Measurements from ENCODE around the gene RNF5.
"Not testable (repeated sequence)": the region's sequence is repeated elsewhere in the genome, so short reads cannot be mapped to it uniquely, and the experiment has no call there.

Gene RNF5

DNA sequence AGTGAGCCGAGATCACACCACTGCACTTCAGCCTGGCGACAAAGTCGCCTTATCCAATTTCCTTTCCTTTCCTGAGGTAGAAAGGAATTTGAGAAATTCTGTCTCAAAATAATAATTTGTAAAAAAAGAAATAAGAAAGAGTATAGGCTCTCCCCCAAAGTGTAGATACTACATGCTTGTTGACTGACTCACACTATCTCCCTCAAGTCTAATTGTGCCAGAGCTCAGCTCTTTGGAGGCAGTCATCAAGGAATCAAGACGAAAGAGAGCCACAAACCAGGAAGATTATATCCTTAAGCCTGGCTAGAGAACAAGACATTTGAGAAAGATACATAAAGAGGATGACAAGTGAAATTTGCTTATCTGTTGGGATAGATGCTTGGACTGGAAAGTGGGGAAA, 44.4 kb upstream of the RNF5 start:
- H3K4me1 ChIP-seq (ENCODE audit: control insufficient read depth in 1 of 2, insufficient read depth in 1 of 2, low read depth in 1 of 2, low read length in 1 of 2), result peaks cover 11 to 19% of the 10 kb centered on the region in 2 experiments
- no peak for TF ChIP-seq CTCF (IDR thresholded peaks at IDR 0.05)

GRCh38 chr6:32137454-32137853, 40.8 kb upstream of the RNF5 start:
- Histone ChIP-seq H3K9me3 (no peaks in the 10 kb centered on the region), H3K4me1 (ENCODE audit: control insufficient read depth in 1 of 2, insufficient read depth in 1 of 2, low read depth in 1 of 2, low read length in 1 of 2) (no peaks in the 10 kb centered on the region), H3K36me3 (no peaks in the 10 kb centered on the region), H3K27me3 (peaks cover 40% of the 10 kb centered on the region), H3K27ac (no peak overlapping the region), H3K4me3 (ENCODE audit: low read depth in 1 of 2, low read length in 1 of 2) (no peak overlapping the region)
- TF ChIP-seq CTCF (IDR thresholded peaks at IDR 0.05), result no peak

More for the DNA sequence above, 44.4 kb upstream of the RNF5 start:
- H3K36me3 ChIP-seq, result no peaks in the 10 kb centered on the region
- no peak overlapping the region for H3K4me3 ChIP-seq (ENCODE audit: low read depth in 1 of 2, low read length in 1 of 2)
- no peaks in the 10 kb centered on the region for H3K9me3 ChIP-seq
- H3K27me3 ChIP-seq, result peaks cover 48% of the 10 kb centered on the region
- H3K27ac ChIP-seq, result no peak overlapping the region

- no peak for TF ChIP-seq CTCF (IDR thresholded peaks at IDR 0.05)
- H3K27ac ChIP-seq, result no peak overlapping the region
- H3K27me3 ChIP-seq, result peaks cover 19% of the 10 kb centered on the region
- H3K4me3 ChIP-seq (ENCODE audit: low read depth in 1 of 2, low read length in 1 of 2), result no peak overlapping the region
- no peaks in the 10 kb centered on the region for H3K36me3 ChIP-seq
- H3K9me3 ChIP-seq, result no peaks in the 10 kb centered on the region
- no peaks in the 10 kb centered on the region for H3K4me1 ChIP-seq (ENCODE audit: control insufficient read depth in 1 of 2, insufficient read depth in 1 of 2, low read depth in 1 of 2, low read length in 1 of 2)
These were observed 38.6 kb upstream of the RNF5 start for GRCh38 chr6:32139590-32139989.

- Histone ChIP-seq H3K27ac (no peak overlapping the region), H3K27me3 (peaks cover 10% of the 10 kb centered on the region)
- TF ChIP-seq CTCF (IDR thresholded peaks at IDR 0.05), result no peak
These were observed 37.7 kb upstream of the RNF5 start for GRCh38 chr6:32140420-32141046.

DNA sequence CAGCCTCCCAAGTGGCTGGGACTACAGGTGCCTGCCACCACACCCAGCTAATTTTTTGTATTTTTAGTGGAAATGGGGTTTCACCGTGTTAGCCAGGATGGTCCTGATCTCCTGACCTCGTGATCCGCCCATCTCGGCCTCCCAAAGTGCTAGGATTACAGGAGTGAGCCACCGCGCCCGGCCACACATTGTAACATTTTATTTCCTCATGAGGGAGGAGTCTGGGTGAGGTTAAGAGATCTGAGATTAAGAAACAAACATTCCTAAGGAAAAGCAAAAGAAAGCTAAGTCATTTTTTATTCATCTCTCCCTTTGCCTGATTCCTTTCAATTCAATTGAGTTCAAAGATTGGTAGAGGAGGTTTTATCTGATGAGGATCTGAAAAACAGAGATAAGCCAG, 34.0 kb upstream of the RNF5 start:
- H3K36me3 ChIP-seq; H3K4me3 ChIP-seq (ENCODE audit: low read depth in 1 of 2, low read length in 1 of 2); H3K9me3 ChIP-seq; H3K4me1 ChIP-seq (ENCODE audit: control insufficient read depth in 1 of 2, insufficient read depth in 1 of 2, low read depth in 1 of 2, low read length in 1 of 2); H3K27ac ChIP-seq: not testable (repeated sequence)
- peaks cover 35% of the 10 kb centered on the region for H3K27me3 ChIP-seq

More at GRCh38 chr6:32140420-32141046, 37.7 kb upstream of the RNF5 start:
- Histone ChIP-seq H3K36me3 (no peaks in the 10 kb centered on the region), H3K4me3 (ENCODE audit: low read depth in 1 of 2, low read length in 1 of 2) (no peak overlapping the region), H3K4me1 (ENCODE audit: control insufficient read depth in 1 of 2, insufficient read depth in 1 of 2, low read depth in 1 of 2, low read length in 1 of 2) (no peaks in the 10 kb centered on the region), H3K9me3 (no peaks in the 10 kb centered on the region)

DNA sequence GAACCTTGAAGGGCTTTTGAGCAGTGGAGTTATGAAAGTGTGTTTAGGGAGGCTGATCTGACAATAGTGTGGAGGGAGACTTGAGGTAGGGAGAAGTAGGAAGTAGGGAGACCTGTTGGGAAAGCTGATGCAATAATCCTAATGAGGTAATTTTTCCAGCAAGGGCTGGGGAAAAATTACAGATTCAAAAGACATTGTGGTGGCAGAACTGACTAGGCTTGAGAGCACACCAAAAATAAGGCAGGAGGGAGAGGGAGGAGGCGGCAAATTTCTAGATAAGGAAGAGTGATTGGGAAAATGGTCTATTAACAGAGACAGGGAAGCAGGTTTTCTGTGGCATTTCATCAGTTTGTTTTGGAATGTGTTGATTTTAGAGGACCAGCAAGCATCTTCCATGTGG, 31.9 kb upstream of the RNF5 start:
- no peak for TF ChIP-seq CTCF (IDR thresholded peaks at IDR 0.05)
- peaks cover 55% of the 10 kb centered on the region for H3K27me3 ChIP-seq
- peaks cover 10% of the 10 kb centered on the region in 2 experiments for H3K4me1 ChIP-seq (ENCODE audit: control insufficient read depth in 1 of 2, insufficient read depth in 1 of 2, low read depth in 1 of 2, low read length in 1 of 2)
- no peaks in the 10 kb centered on the region for H3K36me3 ChIP-seq
- no peak overlapping the region for H3K27ac ChIP-seq
- no peak overlapping the region for H3K4me3 ChIP-seq (ENCODE audit: low read depth in 1 of 2, low read length in 1 of 2)
- H3K9me3 ChIP-seq, result no peaks in the 10 kb centered on the region
